WTC11 (cell line): Measurements from ENCODE around the gene DUSP15.

Experiments
- ATF1 ChIP-seq: sonication (generic); formaldehyde crosslinking; IDR thresholded peaks from 2 replicates; pipeline ENCODE4 v1.8.1; 2023; ENCODE audit warnings: mild to moderate bottlenecking, moderate library complexity, missing genetic modification reagents
- CTCF ChIP-seq: fragments of 200-600 bp; IDR thresholded peaks from 2 replicates; pipeline ENCODE4 v1.8.0; 2022; ENCODE audit warnings: antibody characterized with exemption
- ESRRA ChIP-seq: sonication (generic); formaldehyde crosslinking; IDR thresholded peaks from 2 replicates; pipeline ENCODE4 v1.8.1; 2022; ENCODE audit warnings: mild to moderate bottlenecking, missing genetic modification reagents, borderline replicate concordance
- HMGA2 ChIP-seq: fragments of 250-450 bp; sonication (Bioruptor Pico); IDR thresholded peaks from 2 replicates; pipeline ENCODE4 v1.4.0; 2021; ENCODE audit warnings: mild to moderate bottlenecking, moderate library complexity
- RELA ChIP-seq: sonication (generic); formaldehyde crosslinking; IDR thresholded peaks from 2 replicates; pipeline ENCODE4 v1.8.1; 2022; ENCODE audit warnings: missing genetic modification reagents, mild to moderate bottlenecking, borderline replicate concordance
- SMAD3 ChIP-seq: sonication (generic); formaldehyde crosslinking; IDR thresholded peaks from 2 replicates; pipeline ENCODE4 v1.8.0; 2022; ENCODE audit warnings: missing genetic modification reagents, mild to moderate bottlenecking, borderline replicate concordance
- ZNF121 ChIP-seq: sonication (generic); formaldehyde crosslinking; IDR thresholded peaks from 2 replicates; pipeline ENCODE4 v1.8.0; 2023; ENCODE audit warnings: missing genetic modification reagents
- ZNF138 ChIP-seq: sonication (generic); formaldehyde crosslinking; conservative IDR thresholded peaks from 2 replicates; pipeline ENCODE4 v1.8.1; 2022; ENCODE audit warnings: mild to moderate bottlenecking, moderate library complexity, missing genetic modification reagents

GRCh38 chr20:31915491-31916280 lies 45.4 kb upstream of the DUSP15 start:
- TF ChIP-seq ZNF138 (CRISPR knock-in tag) (no peak), ATF1 (CRISPR knock-in tag) (no peak), ESRRA (CRISPR knock-in tag) (no peak), ZNF121 (CRISPR knock-in tag) (no peak), HMGA2 (CRISPR knock-in tag) (no peak), SMAD3 (CRISPR knock-in tag) (no peak), CTCF (no peak), RELA (CRISPR knock-in tag) (no peak)
